ENCODE data around the gene UGT1A5.

Gene UGT1A5

DNA sequence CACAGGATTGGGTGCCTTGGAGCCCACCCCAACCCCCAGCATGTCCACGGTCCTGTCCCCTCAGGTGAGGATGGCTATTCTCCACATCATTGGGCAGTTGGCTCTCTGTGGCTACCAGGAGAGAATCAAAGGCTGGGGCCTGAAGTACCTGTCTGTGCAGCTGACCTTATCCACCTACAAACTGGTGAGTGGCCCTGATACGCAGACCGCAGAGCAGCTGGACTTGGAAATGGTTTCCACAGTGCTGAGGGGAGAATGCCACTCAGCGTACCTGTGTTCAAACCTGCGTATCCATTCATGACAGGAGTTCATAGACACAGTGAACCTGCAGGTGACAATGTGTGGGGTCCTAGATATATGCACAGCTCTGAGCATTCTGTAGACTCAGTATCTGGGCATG, 87.0 kb downstream of the UGT1A5 start:
- no peak overlapping the region for H3K4me3 ChIP-seq (ENCODE audit: low read depth, low read length)
- DNase-seq (ENCODE audit: low read depth) = no peak
- TF ChIP-seq CTCF (IDR thresholded peaks at IDR 0.05; ENCODE audit: control insufficient read depth, extremely low read depth, insufficient read depth) = no peak

GRCh38 chr2:233800208-233800607, 87.5 kb downstream of the UGT1A5 start:
- TF ChIP-seq CTCF (IDR thresholded peaks at IDR 0.05; ENCODE audit: control insufficient read depth, extremely low read depth, insufficient read depth) = no peak
- DNase-seq (ENCODE audit: low read depth) = no peak
- no peak overlapping the region for H3K4me3 ChIP-seq (ENCODE audit: low read depth, low read length)

- no peak for DNase-seq (ENCODE audit: low read depth)
- no peak overlapping the region for H3K4me3 ChIP-seq (ENCODE audit: low read depth, low read length)
- TF ChIP-seq CTCF (IDR thresholded peaks at IDR 0.05; ENCODE audit: control insufficient read depth, extremely low read depth, insufficient read depth) = no peak
These were observed 88.8 kb downstream of the UGT1A5 start for GRCh38 chr2:233801357-233802131.

- no peak overlapping the region for H3K4me3 ChIP-seq (ENCODE audit: low read depth, low read length)
- TF ChIP-seq CTCF (IDR thresholded peaks at IDR 0.05; ENCODE audit: control insufficient read depth, extremely low read depth, insufficient read depth) = no peak
- no peak for DNase-seq (ENCODE audit: low read depth)
These were observed 89.6 kb downstream of the UGT1A5 start for GRCh38 chr2:233802132-233802815.

DNA sequence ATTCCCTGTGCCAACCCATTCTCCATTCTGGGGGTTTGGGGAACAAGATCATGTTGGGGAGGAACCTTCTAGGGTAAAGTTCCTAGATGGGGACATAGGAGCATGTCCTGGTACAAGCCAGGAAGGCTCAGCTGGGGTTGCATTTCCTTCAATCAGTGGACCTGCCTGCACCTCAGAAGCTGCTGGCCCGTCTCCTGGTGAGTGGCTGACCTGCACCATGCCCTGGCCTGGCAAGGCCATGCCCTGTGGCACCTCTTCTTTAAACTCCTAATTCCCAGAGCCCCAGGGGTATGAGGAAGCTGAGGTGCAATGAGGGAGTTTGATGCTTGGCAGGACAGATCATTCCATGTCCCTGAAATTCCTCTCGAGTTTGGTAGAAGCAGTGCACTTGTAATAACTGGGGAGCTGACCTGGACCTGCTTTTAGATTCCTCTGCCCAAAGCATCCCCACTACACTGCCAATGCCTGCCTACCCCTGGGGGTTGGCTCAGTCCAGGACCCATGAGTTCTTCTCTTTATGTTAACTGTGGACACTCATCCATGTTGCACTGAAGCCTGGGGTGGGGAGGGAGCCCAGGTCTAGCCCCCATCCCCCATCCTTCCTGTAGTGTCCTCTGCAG, 90.7 kb downstream of the UGT1A5 start:
- TF ChIP-seq CTCF (IDR thresholded peaks at IDR 0.05; ENCODE audit: control insufficient read depth, extremely low read depth, insufficient read depth) = no peak
- H3K4me3 ChIP-seq (ENCODE audit: low read depth, low read length) = no peak overlapping the region
- DNase-seq (ENCODE audit: low read depth) = no peak

DNA sequence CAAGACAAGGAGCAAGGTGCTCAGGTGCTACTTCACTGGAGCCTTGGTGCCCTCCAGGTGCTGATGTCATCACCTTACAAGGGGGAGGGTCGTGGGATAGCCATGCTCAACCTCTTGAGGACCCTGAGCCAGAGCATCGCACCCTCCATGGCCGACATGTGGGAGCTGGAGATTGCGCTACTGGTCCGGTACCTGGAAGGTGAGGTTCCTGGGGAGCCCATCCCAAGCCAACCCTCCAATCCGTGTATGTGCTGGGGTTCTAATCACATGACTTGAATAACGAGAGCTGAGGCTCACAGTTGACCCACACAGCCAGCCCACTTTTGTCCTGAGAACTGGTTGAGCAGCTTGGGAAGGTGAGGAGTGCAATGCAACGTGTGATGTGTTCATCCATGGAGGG, 91.3 kb downstream of the UGT1A5 start:
- no peak for TF ChIP-seq CTCF (IDR thresholded peaks at IDR 0.05; ENCODE audit: control insufficient read depth, extremely low read depth, insufficient read depth)
- H3K4me3 ChIP-seq (ENCODE audit: low read depth, low read length) = no peak overlapping the region
- no peak for DNase-seq (ENCODE audit: low read depth)

Measured in LNCaP clone FGC (cell line).